Measurements from ENCODE around the gene RUBCN.
"Not testable (repeated sequence)": the region's sequence is repeated elsewhere in the genome, so short reads cannot be mapped to it uniquely, and the experiment has no call there.

Gene RUBCN

GRCh38 chr3:197656129-197656528, 80.6 kb downstream of the RUBCN start:
- DNase-seq: not testable (repeated sequence)

- not testable (repeated sequence) for DNase-seq
Measured at GRCh38 chr3:197654998-197655330, 81.7 kb downstream of the RUBCN start.

- not testable (repeated sequence) for DNase-seq
Measured at GRCh38 chr3:197654090-197654997, 82.4 kb downstream of the RUBCN start.

- not testable (repeated sequence) for DNase-seq
Measured at GRCh38 chr3:197652860-197653259, 83.8 kb downstream of the RUBCN start.

GRCh38 chr3:197647649-197648048, 89.1 kb downstream of the RUBCN start:
- not testable (repeated sequence) for DNase-seq

GRCh38 chr3:197647191-197647590, 89.5 kb downstream of the RUBCN start:
- DNase-seq: not testable (repeated sequence)

GRCh38 chr3:197646294-197646693, 90.4 kb downstream of the RUBCN start:
- DNase-seq: not testable (repeated sequence)

- DNase-seq: not testable (repeated sequence)
Measured at GRCh38 chr3:197637556-197637955, 99.1 kb downstream of the RUBCN start.

- DNase-seq: not testable (repeated sequence)
Measured at GRCh38 chr3:197631989-197632388, 104.7 kb downstream of the RUBCN start.

GRCh38 chr3:197630766-197631165, 105.9 kb downstream of the RUBCN start:
- not testable (repeated sequence) for DNase-seq

- DNase-seq: not testable (repeated sequence)
Measured at GRCh38 chr3:197629286-197629685, 107.4 kb downstream of the RUBCN start.

- peak; percentile 93 for DNase-seq
Measured at GRCh38 chr3:197627772-197628523, 108.8 kb downstream of the RUBCN start.

GRCh38 chr3:197627158-197627771, 109.4 kb downstream of the RUBCN start:
- not testable (repeated sequence) for DNase-seq

GRCh38 chr3:197626404-197627157, 110.1 kb downstream of the RUBCN start:
- not testable (repeated sequence) for DNase-seq

- DNase-seq: not testable (repeated sequence)
Measured at GRCh38 chr3:197621478-197621877, 115.2 kb downstream of the RUBCN start.
